CD4-positive, alpha-beta T cell (primary cell): ENCODE data around the gene CDC14B. TPM values are rescaled to one million over a fixed set of nuclear protein-coding genes. Genes with fewer than 3 reads are reported as not detected.

Experiments
- ATAC-seq: fragments of 200-7000 bp; cut with Tn5 transposase; one replicate; pipeline ENCODE4 v1.10.0; 2022; ENCODE audit warnings: mild to moderate bottlenecking; ENCODE audit not compliant: poor library complexity
- CTCF ChIA-PET: fragments of 350-600 bp; sonication (Branson Sonifier 250); formaldehyde crosslinking; loops from one replicate; lab custom pipeline; 2021; ENCODE audit warnings: antibody characterized with exemption, inconsistent platforms; lab: Charles Lee
- POLR2A ChIA-PET: fragments of 350-600 bp; sonication (Branson Sonifier 250); formaldehyde crosslinking; loops from one replicate; lab custom pipeline; 2021; ENCODE audit warnings: antibody characterized with exemption, inconsistent platforms; lab: Charles Lee
- DNase-seq, 14 experiments: peaks; one replicate each; pipeline ENCODE4 v3.0.0-alpha.2; 2013 to 2020; ENCODE audit warnings: mixed read lengths in 2 of 14
- H3K27ac ChIP-seq, 2 donors: one replicate each; pipeline versions ENCODE4 v1.5.1 to v1.7.0; 2013; ENCODE audit warnings: low read length in 2 of 2, low read depth in 1 of 2, mild to moderate bottlenecking in 1 of 2
- H3K27me3 ChIP-seq, 2 experiments: 1 replicate in 1 of 2; 2 replicates in 1 of 2; pipeline versions ENCODE4 v1.6.1 to v1.7.0; 2013; ENCODE audit warnings: low read length in 2 of 2, control low read depth in 1 of 2, mild to moderate bottlenecking in 1 of 2, moderate library complexity in 1 of 2; ENCODE audit not compliant: insufficient read depth in 2 of 2, control insufficient read depth in 1 of 2
- H3K36me3 ChIP-seq: one replicate; pipeline ENCODE4 v1.6.1; 2013; ENCODE audit warnings: low read length, control low read depth; ENCODE audit not compliant: insufficient read depth
- H3K4me1 ChIP-seq: one replicate; pipeline ENCODE4 v1.6.1; 2013; ENCODE audit warnings: low read length, control low read depth; ENCODE audit not compliant: insufficient read depth
- H3K4me3 ChIP-seq: one replicate; pipeline ENCODE4 v1.5.1; 2013; ENCODE audit warnings: mild to moderate bottlenecking, low read length, moderate library complexity
- H3K9me3 ChIP-seq, 2 experiments: 1 replicate in 1 of 2; 2 replicates in 1 of 2; pipeline versions ENCODE4 v1.6.1 to v1.7.0; 2013; ENCODE audit warnings: low read length in 2 of 2, mild to moderate bottlenecking in 2 of 2, control low read depth in 1 of 2, moderate library complexity in 1 of 2; ENCODE audit not compliant: control insufficient read depth in 1 of 2, insufficient read depth in 1 of 2
- H3K27ac Mint-ChIP-seq: one replicate; pipeline ENCODE4 v1.8.0; 2020; ENCODE audit warnings: mixed read lengths
- H3K27me3 Mint-ChIP-seq: one replicate; pipeline ENCODE4 v1.8.0; 2021; ENCODE audit warnings: mixed read lengths
- H3K36me3 Mint-ChIP-seq: one replicate; pipeline ENCODE4 v1.8.0; 2021; ENCODE audit warnings: low read depth, mixed read lengths
- H3K4me1 Mint-ChIP-seq: one replicate; pipeline ENCODE4 v1.8.0; 2021; ENCODE audit warnings: low read depth, mixed read lengths
- H3K4me3 Mint-ChIP-seq: one replicate; pipeline ENCODE4 v1.8.0; 2020; ENCODE audit warnings: mild to moderate bottlenecking, mixed read lengths
- H3K9me3 Mint-ChIP-seq: one replicate; pipeline ENCODE4 v1.8.0; 2020; ENCODE audit warnings: mixed read lengths
- intact Hi-C, 2 experiments: fragments of 100-400 bp; cut with DNase I in 1 of 2; cut with micrococcal nuclease in 1 of 2; formaldehyde crosslinking; loops; one replicate each; pipeline versions ENCODE4 v1.15.1 to v1.9.0; 2023 to 2025; cut with DNase I, micrococcal nuclease
- total RNA-seq, 174 experiments: library from RNA in 2 of 174; stranded (reverse) in 2 of 174; gene quantifications; one replicate each; pipeline ENCODE4 v1.2.3 and lab custom pipeline; 2021 to 2026
- TF ChIP-seq, protein P1 (sequence below): fragments of 200-600 bp; IDR thresholded peaks from one replicate; pipeline ENCODE4 v1.8.0; 2022; ENCODE audit warnings: antibody characterized with exemption, mild to moderate bottlenecking

Gene CDC14B
- total RNA-seq, 2 experiments from 2014 or later, result 3.5 TPM

- Histone ChIP-seq H3K4me3 (no peak overlapping the region), H3K9me3 (no peaks in the 10 kb centered on the region), H3K4me1 (peaks cover 2% of the 10 kb centered on the region), H3K27me3 (no peaks in the 10 kb centered on the region), H3K27ac (no peak overlapping the region), H3K36me3 (peaks cover 7% of the 10 kb centered on the region)
- H3K27me3 Mint-ChIP-seq, result no peaks in the 10 kb centered on the region
- H3K27ac Mint-ChIP-seq, result no peak overlapping the region
- peaks cover 4% of the 10 kb centered on the region for H3K36me3 Mint-ChIP-seq
- peaks cover 4% of the 10 kb centered on the region for H3K4me1 Mint-ChIP-seq
- ATAC-seq (no peak), DNase-seq (no peak)
- ChIA-PET CTCF (no interaction called here), POLR2A (no interaction called here)
- intact Hi-C loops, result no loop called here
- H3K9me3 Mint-ChIP-seq, result no peaks in the 10 kb centered on the region
- TF ChIP-seq, protein P1, sequence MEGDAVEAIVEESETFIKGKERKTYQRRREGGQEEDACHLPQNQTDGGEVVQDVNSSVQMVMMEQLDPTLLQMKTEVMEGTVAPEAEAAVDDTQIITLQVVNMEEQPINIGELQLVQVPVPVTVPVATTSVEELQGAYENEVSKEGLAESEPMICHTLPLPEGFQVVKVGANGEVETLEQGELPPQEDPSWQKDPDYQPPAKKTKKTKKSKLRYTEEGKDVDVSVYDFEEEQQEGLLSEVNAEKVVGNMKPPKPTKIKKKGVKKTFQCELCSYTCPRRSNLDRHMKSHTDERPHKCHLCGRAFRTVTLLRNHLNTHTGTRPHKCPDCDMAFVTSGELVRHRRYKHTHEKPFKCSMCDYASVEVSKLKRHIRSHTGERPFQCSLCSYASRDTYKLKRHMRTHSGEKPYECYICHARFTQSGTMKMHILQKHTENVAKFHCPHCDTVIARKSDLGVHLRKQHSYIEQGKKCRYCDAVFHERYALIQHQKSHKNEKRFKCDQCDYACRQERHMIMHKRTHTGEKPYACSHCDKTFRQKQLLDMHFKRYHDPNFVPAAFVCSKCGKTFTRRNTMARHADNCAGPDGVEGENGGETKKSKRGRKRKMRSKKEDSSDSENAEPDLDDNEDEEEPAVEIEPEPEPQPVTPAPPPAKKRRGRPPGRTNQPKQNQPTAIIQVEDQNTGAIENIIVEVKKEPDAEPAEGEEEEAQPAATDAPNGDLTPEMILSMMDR, result no peak
- H3K4me3 Mint-ChIP-seq, result no peak overlapping the region
These were observed 123.1 kb downstream of the CDC14B start for GRCh38 chr9:96496368-96497116.

DNA sequence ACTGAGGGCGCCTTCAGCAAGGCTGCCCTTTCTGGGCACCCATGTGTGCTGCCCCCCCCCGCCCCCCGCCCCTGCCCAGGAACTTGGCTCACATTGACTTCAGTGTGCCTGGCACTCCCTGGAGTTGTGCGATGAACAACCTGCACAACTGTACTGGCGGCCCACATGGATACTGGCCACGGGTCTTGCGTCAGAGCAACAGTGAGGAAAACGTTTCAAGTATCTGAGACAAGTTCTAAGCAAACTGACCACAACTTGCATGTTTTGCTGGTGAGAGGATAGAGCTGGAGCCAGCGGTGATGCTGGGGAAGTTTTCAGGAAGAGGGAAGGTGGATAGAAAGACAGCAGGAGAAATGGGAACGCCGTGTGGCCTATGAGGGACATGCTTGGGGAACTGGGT, 124.3 kb downstream of the CDC14B start:
- no peak for ATAC-seq
- POLR2A ChIA-PET, result no interaction called here
- H3K36me3 ChIP-seq, result peaks cover 18% of the 10 kb centered on the region
- H3K9me3 Mint-ChIP-seq, result no peaks in the 10 kb centered on the region
- H3K9me3 ChIP-seq, result no peaks in the 10 kb centered on the region
- H3K4me1 ChIP-seq, result peaks cover 2% of the 10 kb centered on the region
- H3K27me3 ChIP-seq, result no peaks in the 10 kb centered on the region
- TF ChIP-seq, protein P1, result no peak
- no peaks in the 10 kb centered on the region for H3K27me3 Mint-ChIP-seq
- H3K36me3 Mint-ChIP-seq, result peaks cover 16% of the 10 kb centered on the region
- intact Hi-C loops, result no loop called here
- CTCF ChIA-PET, result no interaction called here
- peaks cover 10% of the 10 kb centered on the region for H3K4me1 Mint-ChIP-seq
- no peak overlapping the region for H3K4me3 ChIP-seq
- no peak for DNase-seq
- H3K27ac ChIP-seq, result no peak overlapping the region
- H3K4me3 Mint-ChIP-seq, result no peak overlapping the region
- no peak overlapping the region for H3K27ac Mint-ChIP-seq

DNA sequence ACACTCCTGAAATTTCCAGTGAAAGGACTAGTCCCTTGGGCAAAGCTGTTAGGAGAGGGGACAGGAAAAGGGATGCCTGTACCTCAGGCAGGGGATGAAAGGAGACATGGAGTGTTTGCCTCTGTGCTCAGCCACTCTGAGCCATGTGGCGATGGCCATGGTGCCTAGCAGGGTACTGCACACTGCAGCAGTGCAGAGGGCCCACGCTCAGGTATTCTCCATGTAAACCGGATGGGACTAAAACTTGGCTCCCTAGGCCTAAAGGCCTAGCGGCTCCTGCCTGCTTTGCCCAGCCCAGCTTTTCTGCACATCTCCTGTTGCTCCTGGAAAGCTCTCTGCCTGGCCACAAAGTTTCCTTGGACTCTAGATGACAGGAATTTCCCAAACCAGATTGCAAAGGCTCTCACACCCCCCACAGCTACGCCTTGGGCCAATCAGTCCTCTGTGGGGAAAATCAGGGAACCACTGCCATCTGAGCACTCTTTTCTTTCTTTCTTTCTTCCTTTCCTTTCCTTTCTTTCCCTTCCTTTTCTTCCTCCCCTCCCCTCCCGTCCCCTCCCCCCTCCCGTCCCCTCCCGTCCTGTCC, 125.3 kb downstream of the CDC14B start:
- Mint-ChIP-seq H3K27ac (no peak overlapping the region), H3K27me3 (no peaks in the 10 kb centered on the region), H3K36me3 (peaks cover 26% of the 10 kb centered on the region), H3K4me3 (no peak overlapping the region), H3K9me3 (no peaks in the 10 kb centered on the region), H3K4me1 (peaks cover 10% of the 10 kb centered on the region)
- Histone ChIP-seq H3K4me3 (no peak overlapping the region), H3K36me3 (peaks cover 28% of the 10 kb centered on the region), H3K27ac (no peak overlapping the region), H3K9me3 (no peaks in the 10 kb centered on the region), H3K4me1 (peaks cover 2% of the 10 kb centered on the region), H3K27me3 (no peaks in the 10 kb centered on the region)
- DNase-seq, result no peak
- TF ChIP-seq, protein P1, result no peak
- POLR2A ChIA-PET, result no interaction called here
- no peak for ATAC-seq
- intact Hi-C loops, result no loop called here
- CTCF ChIA-PET, result no interaction called here
